HCT116 (cell line): ENCODE results near the gene CBFA2T3. TPM values are rescaled to one million over a fixed set of nuclear protein-coding genes. Genes with fewer than 3 reads are reported as not detected.

Experiments
- ATAC-seq: fragments of 200-7000 bp; cut with Tn5 transposase; 2 replicates; pipeline ENCODE4 v1.9.1; 2020; ENCODE audit warnings: mild to moderate bottlenecking, moderate library complexity
- BruUV-seq: library from RNA; stranded (reverse); fragments of 400-500 nt; replicated peaks from 2 replicates; lab custom pipeline; 2021; lab: Mats Ljungman, UMichigan
- CTCF ChIA-PET: fragments of 300-600 bp; sonication (Branson Sonifier 250); formaldehyde crosslinking; loops from one replicate; lab custom pipeline; 2021; ENCODE audit warnings: antibody characterized with exemption; lab: Charles Lee
- POLR2A ChIA-PET: fragments of 300-600, 350-600 bp; sonication (Branson Sonifier 250); formaldehyde crosslinking; loops from one replicate; lab custom pipeline; 2021; ENCODE audit warnings: antibody characterized with exemption; lab: Charles Lee
- RAD21 ChIA-PET, 2 experiments: fragments of 300-600 bp; sonication (Branson Sonifier 250); formaldehyde crosslinking; loops; one replicate each; lab custom pipeline; 2023; ENCODE audit warnings: low total read pairs in 2 of 2; ENCODE audit not compliant: uncharacterized antibody in 2 of 2, unreplicated experiment in 2 of 2, low non-redundant PET in 1 of 2; lab: Charles Lee
- DNase-seq: peaks from one replicate; pipeline ENCODE4 v3.0.0-alpha.2; 2010; ENCODE audit warnings: low read depth, low spot score
- H2AFZ ChIP-seq: fragments of 200-600 bp; shearing (Covaris generic), sonication (generic); 2 replicates; pipeline ENCODE4 v1.6.1; 2017; ENCODE audit warnings: low read depth, mixed run types, mixed read lengths, antibody characterized with exemption, low read length; ENCODE audit not compliant: poor library complexity, severe bottlenecking
- H3K27ac ChIP-seq: 2 replicates; pipeline ENCODE4 v1.5.1; 2012; ENCODE audit warnings: low read depth, low read length
- H3K27me3 ChIP-seq: fragments of 200-600 bp; sonication (generic); 2 replicates; pipeline ENCODE4 v1.6.1; 2016; ENCODE audit warnings: mixed run types, low read length, mixed read lengths; ENCODE audit not compliant: insufficient read depth
- H3K36me3 ChIP-seq, 2 experiments: fragments of 200-500 bp in 1 of 2; fragments of 200-600 bp in 1 of 2; sonication (Bioruptor generic) in 1 of 2; sonication (generic) in 1 of 2; 2 replicates each; pipeline versions ENCODE4 v1.5.1 to v1.6.1; 2014 to 2016; ENCODE audit warnings: low read length in 2 of 2, inconsistent platforms in 1 of 2, mixed read lengths in 1 of 2, mixed run types in 1 of 2; ENCODE audit not compliant: insufficient read depth in 2 of 2, control insufficient read depth in 1 of 2
- H3K4me1 ChIP-seq, 2 experiments: fragments of 200-600 bp in 1 of 2; sonication (generic) in 1 of 2; 2 replicates each; pipeline versions ENCODE4 v1.5.1 to v1.6.1; 2012 to 2017; ENCODE audit warnings: low read length in 2 of 2, inconsistent platforms in 1 of 2, mild to moderate bottlenecking in 1 of 2, mixed read lengths in 1 of 2, mixed run types in 1 of 2, moderate library complexity in 1 of 2; ENCODE audit not compliant: insufficient read depth in 2 of 2, control insufficient read depth in 1 of 2
- H3K4me2 ChIP-seq: fragments of 200-600 bp; sonication (generic); 2 replicates; pipeline ENCODE4 v1.6.1; 2017; ENCODE audit warnings: mixed run types, low read length, mixed read lengths
- H3K4me3 ChIP-seq, 2 experiments: fragments of 200-600 bp in 1 of 2; sonication (generic) in 1 of 2; replicated peaks in 1 of 2; 2 replicates each; pipeline ENCODE4 v1.5.1; 2011 to 2016; ENCODE audit warnings: low read length in 2 of 2, control low read depth in 1 of 2, low read depth in 1 of 2, mild to moderate bottlenecking in 1 of 2, mixed read lengths in 1 of 2, mixed run types in 1 of 2
- H3K79me2 ChIP-seq: fragments of 200-600 bp; sonication (generic); 2 replicates; pipeline ENCODE4 v1.6.1; 2017; ENCODE audit warnings: mild to moderate bottlenecking, mixed run types, low read length, moderate library complexity, mixed read lengths; ENCODE audit not compliant: insufficient read depth
- H3K9ac ChIP-seq: fragments of 200-600 bp; sonication (generic); 2 replicates; pipeline ENCODE4 v1.6.1; 2016; ENCODE audit warnings: low read length, mixed read lengths
- H3K9me2 ChIP-seq: fragments of 200-600 bp; sonication (generic), shearing (Covaris generic); 2 replicates; pipeline ENCODE4 v1.6.1; 2017; ENCODE audit warnings: mixed run types, mild to moderate bottlenecking, moderate library complexity; ENCODE audit not compliant: insufficient read depth
- H3K9me3 ChIP-seq, 2 experiments: fragments of 200-500 bp in 1 of 2; fragments of 200-600 bp in 1 of 2; sonication (Bioruptor generic) in 1 of 2; sonication (generic) in 1 of 2; 2 replicates each; pipeline ENCODE4 v1.6.1; 2014 to 2017; ENCODE audit warnings: low read length in 2 of 2, mixed read lengths in 2 of 2, inconsistent platforms in 1 of 2, low read depth in 1 of 2, mild to moderate bottlenecking in 1 of 2, mixed run types in 1 of 2, moderate library complexity in 1 of 2; ENCODE audit not compliant: control insufficient read depth in 1 of 2, insufficient read depth in 1 of 2
- H4K20me1 ChIP-seq: fragments of 200-600 bp; sonication (generic), shearing (Covaris generic); 2 replicates; pipeline ENCODE4 v1.6.1; 2017; ENCODE audit warnings: mixed run types, mild to moderate bottlenecking, moderate library complexity; ENCODE audit not compliant: insufficient read depth
- ATF3 ChIP-seq: IDR thresholded peaks from 2 replicates; pipeline ENCODE4 v1.6.1; 2012
- CEBPB ChIP-seq: IDR thresholded peaks from 2 replicates; pipeline ENCODE4 v1.6.1; 2012; ENCODE audit warnings: low read depth
- EGR1 ChIP-seq: IDR thresholded peaks from 2 replicates; pipeline ENCODE4 v1.6.1; 2012; ENCODE audit warnings: low read depth
- EZH2 ChIP-seq: fragments of 200-600 bp; sonication (generic); IDR thresholded peaks from 2 replicates; pipeline ENCODE4 v1.6.1; 2017; ENCODE audit warnings: antibody characterized with exemption, mixed run types
- JUND ChIP-seq: IDR thresholded peaks from 2 replicates; pipeline ENCODE4 v1.6.1; 2012
- POLR2A ChIP-seq: IDR thresholded peaks from 2 replicates; pipeline ENCODE4 v1.7.0; 2011; ENCODE audit warnings: borderline replicate concordance; ENCODE audit not compliant: insufficient read depth, insufficient read length; ENCODE audit errors: extremely low read depth
- POLR2AphosphoS5 ChIP-seq: IDR thresholded peaks from 2 replicates; pipeline ENCODE4 v1.6.1; 2011; ENCODE audit warnings: mild to moderate bottlenecking, low read depth, low read length, moderate library complexity
- SIN3A ChIP-seq: IDR thresholded peaks from 2 replicates; pipeline ENCODE4 v1.6.1; 2012; ENCODE audit warnings: low read depth
- SP1 ChIP-seq: IDR thresholded peaks from 2 replicates; pipeline ENCODE4 v1.6.1; 2012; ENCODE audit warnings: low read depth
- SRF ChIP-seq: IDR thresholded peaks from 2 replicates; pipeline ENCODE4 v1.6.1; 2012; ENCODE audit warnings: low read depth
- TCF7L2 ChIP-seq: IDR thresholded peaks from 2 replicates; pipeline ENCODE4 v1.7.0; 2011; ENCODE audit warnings: borderline replicate concordance, inconsistent platforms; ENCODE audit not compliant: insufficient read depth, insufficient read length; ENCODE audit errors: extremely low read depth
- ZFX ChIP-seq: fragments of 450-650 bp; IDR thresholded peaks from 2 replicates; pipeline ENCODE4 v1.6.1; 2017
- ZNF274 ChIP-seq: fragments of 200-500 bp; sonication (Bioruptor generic); IDR thresholded peaks from 2 replicates; pipeline ENCODE4 v1.6.1; 2014; ENCODE audit warnings: mild to moderate bottlenecking, low read depth, low read length, inconsistent platforms
- intact Hi-C: fragments of 100-400 bp; cut with micrococcal nuclease; formaldehyde crosslinking; loops from 2 replicates; pipeline ENCODE4 v1.10.0; 2022
- total RNA-seq: library from RNA; stranded (reverse); gene quantifications from one replicate; pipeline ENCODE4 v1.2.1, GENCODE V29; 2021; ENCODE audit not compliant: unreplicated experiment
- TF ChIP-seq, protein P1 (sequence below), 3 experiments: fragments of 200-600 bp in 1 of 3; sonication (generic) in 1 of 3; IDR thresholded peaks in 2 of 3; conservative IDR thresholded peaks in 1 of 3; 2 replicates each; pipeline ENCODE4 v1.5.1; 2012 to 2017; ENCODE audit warnings: low read depth in 2 of 3, low read length in 2 of 3, antibody characterized with exemption in 1 of 3, borderline replicate concordance in 1 of 3, control low read depth in 1 of 3, mild to moderate bottlenecking in 1 of 3, mixed read lengths in 1 of 3, mixed run types in 1 of 3, moderate library complexity in 1 of 3; ENCODE audit not compliant: insufficient read depth in 1 of 3

The CBFA2T3 gene
- total RNA-seq, 1 experiment from 2014 or later = 19.1 TPM

GRCh38 chr16:88973415-88974050 lies 3.5 kb downstream of the CBFA2T3 start:
- Histone ChIP-seq H3K36me3 (no peaks in the 10 kb centered on the region), H3K27ac (no peak overlapping the region), H3K9me2 (no peaks in the 10 kb centered on the region), H3K27me3 (peaks cover 13% of the 10 kb centered on the region; the same call in 1 of the 2 replicates), H3K9me3 (no peaks in the 10 kb centered on the region), H3K9ac (no peak overlapping the region), H2AFZ (no peak overlapping the region), H3K79me2 (no peaks in the 10 kb centered on the region), H3K4me1 (no peaks in the 10 kb centered on the region), H4K20me1 (no peaks in the 10 kb centered on the region), H3K4me2 (no peak overlapping the region), H3K4me3 (no peak overlapping the region)
- RAD21 ChIA-PET = no interaction called here
- POLR2A ChIA-PET = no interaction called here
- ATAC-seq = no peak
- no TSS peak for BruUV-seq
- intact Hi-C loops = no loop called here
- TF ChIP-seq ATF3 (no peak), TCF7L2 (no peak), ZFX (no peak), SIN3A (no peak), EGR1 (no peak), POLR2AphosphoS5 (no peak), JUND (no peak), CEBPB (no peak), ZNF274 (no peak), EZH2 (no peak), POLR2A (no peak), SP1 (no peak), SRF (no peak)
- TF ChIP-seq, protein P1, sequence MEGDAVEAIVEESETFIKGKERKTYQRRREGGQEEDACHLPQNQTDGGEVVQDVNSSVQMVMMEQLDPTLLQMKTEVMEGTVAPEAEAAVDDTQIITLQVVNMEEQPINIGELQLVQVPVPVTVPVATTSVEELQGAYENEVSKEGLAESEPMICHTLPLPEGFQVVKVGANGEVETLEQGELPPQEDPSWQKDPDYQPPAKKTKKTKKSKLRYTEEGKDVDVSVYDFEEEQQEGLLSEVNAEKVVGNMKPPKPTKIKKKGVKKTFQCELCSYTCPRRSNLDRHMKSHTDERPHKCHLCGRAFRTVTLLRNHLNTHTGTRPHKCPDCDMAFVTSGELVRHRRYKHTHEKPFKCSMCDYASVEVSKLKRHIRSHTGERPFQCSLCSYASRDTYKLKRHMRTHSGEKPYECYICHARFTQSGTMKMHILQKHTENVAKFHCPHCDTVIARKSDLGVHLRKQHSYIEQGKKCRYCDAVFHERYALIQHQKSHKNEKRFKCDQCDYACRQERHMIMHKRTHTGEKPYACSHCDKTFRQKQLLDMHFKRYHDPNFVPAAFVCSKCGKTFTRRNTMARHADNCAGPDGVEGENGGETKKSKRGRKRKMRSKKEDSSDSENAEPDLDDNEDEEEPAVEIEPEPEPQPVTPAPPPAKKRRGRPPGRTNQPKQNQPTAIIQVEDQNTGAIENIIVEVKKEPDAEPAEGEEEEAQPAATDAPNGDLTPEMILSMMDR (IDR thresholded peaks at IDR 0.05 in 2 of 3, conservative IDR thresholded peaks at IDR 0.05 in 1 of 3; ENCODE audit: borderline replicate concordance in 1 of 3, insufficient read depth in 1 of 3, low read depth in 2 of 3, low read length in 2 of 3) = no peak
- CTCF ChIA-PET = no interaction called here
- DNase-seq = no peak
